ENCODE data around the gene ZGPAT. TPM values are rescaled to one million over a fixed set of nuclear protein-coding genes. Genes with fewer than 3 reads are reported as not detected.

The ZGPAT gene
- total RNA-seq, 1 experiment from 2014 or later, result 27.2 TPM

DNA sequence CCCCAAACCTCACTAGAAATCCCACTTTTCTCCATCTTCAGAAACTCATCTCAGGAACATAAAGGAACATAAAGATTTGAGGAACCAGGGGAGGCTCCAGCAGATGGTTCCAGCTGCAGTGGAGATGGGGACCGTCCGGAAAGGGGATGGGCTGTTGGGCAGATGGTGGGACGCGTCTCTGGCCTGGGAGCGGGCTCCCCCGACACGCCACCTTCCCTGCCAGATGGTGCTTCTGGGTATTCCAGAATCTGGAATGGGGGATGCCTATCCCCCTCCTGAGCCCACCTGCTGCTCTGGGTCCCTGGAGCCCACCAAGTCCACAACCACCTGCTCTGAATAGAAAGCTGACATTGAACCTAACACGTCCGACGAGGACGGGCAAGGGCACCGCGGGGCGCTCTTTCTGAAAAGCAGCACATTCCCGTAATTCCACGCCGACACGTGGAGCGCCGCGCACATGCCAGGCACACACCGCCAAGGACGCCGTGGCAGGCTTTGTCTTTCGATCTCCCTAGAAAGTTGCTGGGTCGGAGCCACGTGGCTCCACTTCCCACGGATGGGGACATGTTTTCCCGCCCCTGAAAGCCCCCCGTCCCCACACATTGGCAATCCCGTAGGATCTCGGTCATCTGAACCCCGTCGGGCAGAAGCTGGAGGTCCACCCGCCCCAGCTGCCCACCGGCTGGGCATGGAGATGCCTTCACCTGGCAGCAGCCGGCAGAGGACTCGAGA lies 59.0 kb downstream of the ZGPAT start:
- Histone ChIP-seq H3K9me3 (ENCODE audit: insufficient read depth, low read depth) (no peaks in the 10 kb centered on the region), H3K4me1 (replicated peaks; ENCODE audit: insufficient read depth) (no peaks in the 10 kb centered on the region), H3K4me2 (no peak overlapping the region), H2AFZ (no peak overlapping the region), H3K27ac (no peak overlapping the region), H3F3A (ENCODE audit: insufficient read depth, low read depth) (no peaks in the 10 kb centered on the region), H3K4me3 (no peak overlapping the region), H4K20me1 (ENCODE audit: insufficient read depth) (no peaks in the 10 kb centered on the region), H3K9me2 (ENCODE audit: insufficient read depth) (no peaks in the 10 kb centered on the region), H3K36me3 (ENCODE audit: low read depth) (no peaks in the 10 kb centered on the region), H3K27me3 (ENCODE audit: insufficient read depth, low read depth) (no peaks in the 10 kb centered on the region), H3K79me2 (ENCODE audit: low read depth) (no peaks in the 10 kb centered on the region)
- BruUV-seq (replicated peaks), result no TSS peak
- CTCF ChIA-PET, result interaction anchor here (0.6 kb wide), 1 partner anchor 27 kb away, joined by 4 read pairs; no protein-coding TSS in a partner anchor
- no peak for TF ChIP-seq CTCF (conservative IDR thresholded peaks at IDR 0.05)
- no peak for TF ChIP-seq EZH2 (IDR thresholded peaks at IDR 0.05; ENCODE audit: low read depth)
- POLR2A ChIA-PET (ENCODE audit: unreplicated experiment), result no interaction called here
- no peak for DNase-seq
- intact Hi-C loops (cut with micrococcal nuclease; ENCODE audit: unreplicated experiment), result no loop called here

- POLR2A ChIA-PET (ENCODE audit: unreplicated experiment), result no interaction called here
- no peak for TF ChIP-seq EZH2 (IDR thresholded peaks at IDR 0.05; ENCODE audit: low read depth)
- TF ChIP-seq CTCF (conservative IDR thresholded peaks at IDR 0.05), result no peak
- no peaks in the 10 kb centered on the region for H3K4me1 ChIP-seq (replicated peaks; ENCODE audit: insufficient read depth)
These were observed 59.6 kb downstream of the ZGPAT start for GRCh38 chr20:63767456-63767855.

DNA sequence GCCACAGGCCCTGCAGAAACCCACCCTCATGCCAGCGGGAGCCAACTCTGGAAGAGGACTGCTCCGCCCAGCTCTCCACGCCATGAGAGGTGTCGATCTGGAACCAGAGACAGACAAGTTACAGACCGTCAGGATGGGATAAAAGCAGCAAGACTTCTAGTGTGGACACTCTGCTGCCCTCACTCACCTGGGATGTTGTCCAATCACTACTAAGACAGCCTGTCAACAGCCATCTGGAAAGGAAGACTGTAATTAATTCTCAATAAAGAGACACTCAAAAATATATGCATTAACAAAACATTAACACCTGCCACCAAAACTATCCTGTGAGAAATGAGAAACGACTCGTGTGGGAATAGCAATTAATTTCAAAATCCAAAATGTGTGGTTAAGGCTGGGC lies 60.0 kb downstream of the ZGPAT start:
- H2AFZ ChIP-seq, result no peak overlapping the region
- H3K27me3 ChIP-seq (ENCODE audit: insufficient read depth, low read depth), result no peaks in the 10 kb centered on the region
- ChIA-PET POLR2A (ENCODE audit: unreplicated experiment) (no interaction called here), CTCF (no interaction called here)
- no peak overlapping the region for H3K4me3 ChIP-seq
- no peaks in the 10 kb centered on the region for H3K9me2 ChIP-seq (ENCODE audit: insufficient read depth)
- H4K20me1 ChIP-seq (ENCODE audit: insufficient read depth), result no peaks in the 10 kb centered on the region
- intact Hi-C loops (cut with micrococcal nuclease; ENCODE audit: unreplicated experiment), result no loop called here
- BruUV-seq (replicated peaks), result no TSS peak
- no peaks in the 10 kb centered on the region for H3F3A ChIP-seq (ENCODE audit: insufficient read depth, low read depth)
- H3K4me2 ChIP-seq, result no peak overlapping the region
- H3K4me1 ChIP-seq (replicated peaks; ENCODE audit: insufficient read depth), result no peaks in the 10 kb centered on the region
- no peaks in the 10 kb centered on the region for H3K9me3 ChIP-seq (ENCODE audit: insufficient read depth, low read depth)
- no peak for DNase-seq
- no peaks in the 10 kb centered on the region for H3K36me3 ChIP-seq (ENCODE audit: low read depth)
- H3K79me2 ChIP-seq (ENCODE audit: low read depth), result no peaks in the 10 kb centered on the region
- TF ChIP-seq CTCF (conservative IDR thresholded peaks at IDR 0.05) (no peak), EZH2 (IDR thresholded peaks at IDR 0.05; ENCODE audit: low read depth) (no peak)
- no peak overlapping the region for H3K27ac ChIP-seq

More at GRCh38 chr20:63767456-63767855, 59.6 kb downstream of the ZGPAT start:
- Histone ChIP-seq H3K27ac (no peak overlapping the region), H4K20me1 (ENCODE audit: insufficient read depth) (no peaks in the 10 kb centered on the region), H3K9me2 (ENCODE audit: insufficient read depth) (no peaks in the 10 kb centered on the region), H2AFZ (no peak overlapping the region), H3F3A (ENCODE audit: insufficient read depth, low read depth) (no peaks in the 10 kb centered on the region), H3K4me2 (no peak overlapping the region), H3K9me3 (ENCODE audit: insufficient read depth, low read depth) (no peaks in the 10 kb centered on the region), H3K79me2 (ENCODE audit: low read depth) (no peaks in the 10 kb centered on the region), H3K36me3 (ENCODE audit: low read depth) (no peaks in the 10 kb centered on the region), H3K27me3 (ENCODE audit: insufficient read depth, low read depth) (no peaks in the 10 kb centered on the region), H3K4me3 (no peak overlapping the region)
- intact Hi-C loops (cut with micrococcal nuclease; ENCODE audit: unreplicated experiment), result no loop called here
- no peak for DNase-seq
- no TSS peak for BruUV-seq (replicated peaks)
- CTCF ChIA-PET, result interaction anchor here (0.6 kb wide), 1 partner anchor 26 kb away, joined by 4 read pairs; no protein-coding TSS in a partner anchor
